RWPE2 (cell line): ENCODE results near the gene HHIPL1.
A peak's percentile ranks its signal among the peaks of the same experiment; 100 is the strongest.

Experiments used
- ATAC-seq: fragments of 200-7000 bp; cut with Tn5 transposase; 3 replicates; pipeline ENCODE4 v1.9.1; 2021; ENCODE audit warnings: low read depth
- DNase-seq: peaks from one replicate; pipeline ENCODE4 v3.0.0-alpha.2; 2020; ENCODE audit warnings: low spot score
- H3K27ac ChIP-seq: fragments of 450-650 bp; 2 replicates; pipeline ENCODE4 v1.5.1; 2017; ENCODE audit warnings: mild to moderate bottlenecking; ENCODE audit not compliant: poor library complexity, severe bottlenecking
- H3K27me3 ChIP-seq: fragments of 250-450 bp; sonication (Bioruptor Pico); 2 replicates; pipeline ENCODE4 v1.5.1; 2021; ENCODE audit warnings: mild to moderate bottlenecking, moderate library complexity; ENCODE audit not compliant: insufficient read depth, poor library complexity, severe bottlenecking
- H3K36me3 ChIP-seq: fragments of 250-450 bp; sonication (Bioruptor Pico); 2 replicates; pipeline ENCODE4 v1.5.1; 2020; ENCODE audit warnings: low read depth, mild to moderate bottlenecking, moderate library complexity
- H3K4me1 ChIP-seq: fragments of 250-450 bp; sonication (Bioruptor Pico); 2 replicates; pipeline ENCODE4 v1.5.1; 2021; ENCODE audit warnings: mild to moderate bottlenecking, moderate library complexity; ENCODE audit not compliant: insufficient read depth, poor library complexity, severe bottlenecking
- H3K4me3 ChIP-seq: fragments of 250-450 bp; sonication (Bioruptor Pico); 2 replicates; pipeline ENCODE4 v1.5.1; 2021; ENCODE audit warnings: mild to moderate bottlenecking, moderate library complexity; ENCODE audit not compliant: severe bottlenecking
- H3K9me3 ChIP-seq: fragments of 250-450 bp; sonication (Bioruptor Pico); 2 replicates; pipeline ENCODE4 v1.5.1; 2021; ENCODE audit warnings: mild to moderate bottlenecking, moderate library complexity; ENCODE audit not compliant: severe bottlenecking
- CTCF ChIP-seq: fragments of 450-650 bp; IDR thresholded peaks from one replicate; pipeline ENCODE4 v1.5.1; 2017; ENCODE audit warnings: mild to moderate bottlenecking, moderate library complexity; ENCODE audit not compliant: poor library complexity, severe bottlenecking

Gene HHIPL1

GRCh38 chr14:99681832-99682148, 36.9 kb downstream of the HHIPL1 start:
- no peak for DNase-seq
- no peaks in the 10 kb centered on the region for H3K36me3 ChIP-seq
- H3K9me3 ChIP-seq: peaks cover 17% of the 10 kb centered on the region
- no peak overlapping the region for H3K27ac ChIP-seq
- no peak for ATAC-seq
- no peaks in the 10 kb centered on the region for H3K4me1 ChIP-seq
- TF ChIP-seq CTCF: no peak
- peaks cover 6% of the 10 kb centered on the region for H3K27me3 ChIP-seq
- H3K4me3 ChIP-seq: no peak overlapping the region

- peak overlapping the region; percentile 84 for H3K4me3 ChIP-seq
- peak; percentile 99 for TF ChIP-seq CTCF
- H3K27ac ChIP-seq: peak overlapping the region; percentile 13
- H3K27me3 ChIP-seq: peaks cover 6% of the 10 kb centered on the region
- ATAC-seq (peak; percentile 58), DNase-seq (no peak)
- peaks cover 7% of the 10 kb centered on the region for H3K9me3 ChIP-seq
- no peaks in the 10 kb centered on the region for H3K36me3 ChIP-seq
- H3K4me1 ChIP-seq: no peaks in the 10 kb centered on the region
These were observed 38.1 kb downstream of the HHIPL1 start for GRCh38 chr14:99682809-99683618.

- Histone ChIP-seq H3K9me3 (no peaks in the 10 kb centered on the region), H3K4me3 (peak within 1 kb of the TSS; percentile 84), H3K27ac (peak within 1 kb of the TSS; percentile 13), H3K36me3 (no peaks in the 10 kb centered on the region), H3K4me1 (no peaks in the 10 kb centered on the region), H3K27me3 (peaks cover 6% of the 10 kb centered on the region)
- peak; percentile 87 for ATAC-seq
- DNase-seq: peak; percentile 100
- no peak for TF ChIP-seq CTCF
These were observed 38.9 kb downstream of the HHIPL1 start, which contains the start of gene CYP46A1 for GRCh38 chr14:99683619-99684409. Gene CYP46A1 (plus strand): TSS chr14:99684298. CDS start chr14:99684418, 120 bp downstream.

- H3K4me1 ChIP-seq: no peaks in the 10 kb centered on the region
- TF ChIP-seq CTCF: no peak
- DNase-seq (no peak), ATAC-seq (no peak)
- H3K36me3 ChIP-seq: no peaks in the 10 kb centered on the region
- no peak overlapping the region for H3K27ac ChIP-seq
- H3K9me3 ChIP-seq: no peaks in the 10 kb centered on the region
- peak overlapping the region; percentile 49 for H3K4me3 ChIP-seq
- H3K27me3 ChIP-seq: peaks cover 6% of the 10 kb centered on the region
These were observed 39.5 kb downstream of the HHIPL1 start for GRCh38 chr14:99684410-99684934.
